Esophagus squamous epithelium (tissue), 4 donors: ENCODE measurements around the gene ZNF805.

Experiments
- POLR2A ChIP-seq, 4 donors: fragments of 450-650 bp; IDR thresholded peaks; one replicate each; pipeline ENCODE4 v1.6.1; 2017; ENCODE audit warnings: antibody characterized with exemption in 4 of 4, mild to moderate bottlenecking in 4 of 4, moderate library complexity in 3 of 4
- TF ChIP-seq, protein P1 (sequence below), 6 experiments: fragments of 450-650 bp in 4 of 6; fragments of 200-600 bp in 2 of 6; sonication (generic) in 2 of 6; IDR thresholded peaks; one replicate each; pipeline ENCODE4 v1.5.1; 2016 to 2019; ENCODE audit warnings: antibody characterized with exemption in 6 of 6, mild to moderate bottlenecking in 4 of 6, moderate library complexity in 4 of 6

DNA sequence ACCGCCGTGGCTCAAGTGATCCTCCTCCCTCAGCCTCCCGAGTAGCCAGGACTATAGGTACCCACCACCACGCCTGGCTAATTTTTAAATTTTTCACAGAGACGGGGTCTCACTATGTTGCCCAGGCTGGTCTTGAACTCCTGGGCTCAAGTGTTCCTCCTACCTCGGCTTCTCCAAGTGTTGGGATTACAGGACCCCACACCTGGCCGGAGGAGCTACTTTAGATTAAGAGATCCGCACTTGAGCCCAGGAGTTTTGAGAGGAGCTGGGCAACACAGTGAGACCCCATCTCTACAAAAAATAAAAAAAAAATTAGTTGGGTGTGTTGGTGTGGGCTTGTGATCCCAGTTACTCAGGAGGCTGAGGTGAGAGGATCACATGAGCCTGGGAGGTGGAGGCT is 30.8 kb downstream of the ZNF805 start:
- TF ChIP-seq, protein P1, sequence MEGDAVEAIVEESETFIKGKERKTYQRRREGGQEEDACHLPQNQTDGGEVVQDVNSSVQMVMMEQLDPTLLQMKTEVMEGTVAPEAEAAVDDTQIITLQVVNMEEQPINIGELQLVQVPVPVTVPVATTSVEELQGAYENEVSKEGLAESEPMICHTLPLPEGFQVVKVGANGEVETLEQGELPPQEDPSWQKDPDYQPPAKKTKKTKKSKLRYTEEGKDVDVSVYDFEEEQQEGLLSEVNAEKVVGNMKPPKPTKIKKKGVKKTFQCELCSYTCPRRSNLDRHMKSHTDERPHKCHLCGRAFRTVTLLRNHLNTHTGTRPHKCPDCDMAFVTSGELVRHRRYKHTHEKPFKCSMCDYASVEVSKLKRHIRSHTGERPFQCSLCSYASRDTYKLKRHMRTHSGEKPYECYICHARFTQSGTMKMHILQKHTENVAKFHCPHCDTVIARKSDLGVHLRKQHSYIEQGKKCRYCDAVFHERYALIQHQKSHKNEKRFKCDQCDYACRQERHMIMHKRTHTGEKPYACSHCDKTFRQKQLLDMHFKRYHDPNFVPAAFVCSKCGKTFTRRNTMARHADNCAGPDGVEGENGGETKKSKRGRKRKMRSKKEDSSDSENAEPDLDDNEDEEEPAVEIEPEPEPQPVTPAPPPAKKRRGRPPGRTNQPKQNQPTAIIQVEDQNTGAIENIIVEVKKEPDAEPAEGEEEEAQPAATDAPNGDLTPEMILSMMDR (IDR thresholded peaks at IDR 0.05): no peak
- TF ChIP-seq POLR2A (IDR thresholded peaks at IDR 0.05): no peak
